Activated T-cell treated with anti-CD3 and anti-CD28 coated beads, Interleukin-2, amount 50 U/mL, for 72 hours (primary cell): ENCODE results near the gene PAX3. TPM values are rescaled to one million over a fixed set of nuclear protein-coding genes. Genes with fewer than 3 reads are reported as not detected.

Source experiments
- ATAC-seq, 2 donors: fragments of 150-1000 bp; cut with Tn5 transposase; replicated peaks in 1 of 2; 2 replicates each; pipeline ENCODE4 v1.10.0; 2021; ENCODE audit warnings: moderate library complexity in 2 of 2, mild to moderate bottlenecking in 1 of 2
- DNase-seq, 2 donors: peaks; one replicate each; pipeline ENCODE4 v3.0.0; 2021 to 2022; ENCODE audit warnings: mixed read lengths in 1 of 2
- H3K27ac Mint-ChIP-seq: one replicate; pipeline ENCODE4 v1.8.0; 2022; ENCODE audit warnings: mild to moderate bottlenecking, moderate library complexity, mixed read lengths
- H3K27me3 Mint-ChIP-seq: one replicate; pipeline ENCODE4 v1.8.0; 2022; ENCODE audit warnings: low read depth, mixed read lengths
- H3K36me3 Mint-ChIP-seq, 2 donors: one replicate each; pipeline ENCODE4 v1.8.0; 2022; ENCODE audit warnings: mixed read lengths in 2 of 2, mild to moderate bottlenecking in 1 of 2; ENCODE audit not compliant: insufficient read depth in 2 of 2
- H3K4me1 Mint-ChIP-seq: one replicate; pipeline ENCODE4 v1.8.0; 2022; ENCODE audit warnings: low read depth, mixed read lengths
- H3K4me3 Mint-ChIP-seq, 2 donors: one replicate each; pipeline ENCODE4 v1.8.0; 2022; ENCODE audit warnings: mild to moderate bottlenecking in 2 of 2, mixed read lengths in 2 of 2, moderate library complexity in 2 of 2
- H3K9me3 Mint-ChIP-seq, 2 donors: one replicate each; pipeline ENCODE4 v1.8.0; 2022; ENCODE audit warnings: mixed read lengths in 2 of 2
- total RNA-seq, 2 donors: library from RNA; stranded (reverse); gene quantifications; one replicate each; pipeline ENCODE4 v1.2.3, GENCODE V29; 2022

The PAX3 gene
- not detected for total RNA-seq

DNA sequence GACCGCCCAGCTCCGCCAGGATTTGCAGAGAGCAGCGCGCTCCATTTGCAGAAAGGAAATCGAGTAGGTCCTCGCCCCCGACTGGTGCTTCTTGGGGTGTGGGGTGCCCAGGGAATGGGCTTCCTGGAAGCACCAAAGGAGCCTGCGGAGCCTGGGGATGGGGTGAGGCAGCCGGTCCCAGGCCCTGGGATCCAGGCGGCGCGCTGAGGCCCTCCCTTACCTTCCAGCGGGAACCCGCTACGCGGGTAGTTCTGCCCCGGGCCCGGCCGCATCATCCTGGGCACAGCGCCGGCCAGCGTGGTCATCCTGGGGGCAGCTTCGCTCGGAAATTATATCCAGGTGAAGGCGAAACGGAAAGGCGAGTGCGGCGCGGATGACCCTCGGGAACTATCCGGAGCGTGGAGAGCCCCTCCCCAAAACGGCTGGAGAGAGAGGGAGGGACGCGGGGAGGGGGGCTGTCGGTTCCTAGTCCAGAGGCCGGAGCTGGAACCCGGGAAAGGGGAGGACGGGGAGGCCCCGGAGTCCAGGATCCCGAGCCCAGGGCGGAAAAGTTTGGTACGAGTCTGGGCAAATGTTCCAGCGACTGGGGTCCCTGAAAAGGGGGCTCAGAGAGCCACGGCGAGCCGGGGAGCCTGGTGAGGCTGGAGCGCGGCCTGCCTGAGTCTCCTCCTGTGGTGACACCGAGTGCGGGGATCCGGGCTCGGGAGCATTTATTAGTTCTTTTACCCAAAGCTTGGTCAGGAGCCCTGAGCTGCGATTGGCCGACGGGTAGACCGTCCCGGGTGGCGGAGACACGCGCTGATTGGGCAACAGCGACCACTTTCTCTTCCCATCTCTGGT lies at the start of gene PAX3:
Gene PAX3 (minus strand): TSS at position 688 of the 840 bp plus-strand sequence. CDS start 383 bp downstream, at position 305.
- H3K4me3 Mint-ChIP-seq: peak within 1 kb of the TSS; percentile 45 to 60

DNA sequence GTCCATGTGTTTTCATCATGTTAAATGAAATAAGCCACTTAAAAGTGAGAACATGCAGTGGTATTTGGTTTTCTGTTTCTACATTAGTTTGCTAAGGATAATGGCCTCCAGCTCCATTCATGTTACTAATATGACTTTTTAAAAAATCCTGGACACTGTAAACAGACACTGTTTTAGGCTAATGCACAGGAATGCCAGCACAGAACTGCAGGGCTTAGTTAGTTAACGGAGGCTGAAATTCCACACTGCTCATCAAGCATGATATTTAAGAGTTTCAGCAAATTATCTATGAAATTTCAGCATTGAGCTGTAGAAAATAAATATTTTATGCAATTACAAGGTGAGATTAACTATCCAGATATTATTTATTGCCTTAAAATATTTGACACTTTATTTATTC lies 42.5 kb upstream of the PAX3 start:
- Mint-ChIP-seq H3K36me3 (no peaks in the 10 kb centered on the region), H3K27ac (no peak overlapping the region)
- ATAC-seq: no peak

More for the DNA sequence above, at the start of gene PAX3:
- Mint-ChIP-seq H3K27ac (peak within 1 kb of the TSS; percentile 29), H3K9me3 (peaks cover 4 to 6% of the 10 kb centered on the region in 2 donors), H3K36me3 (peaks cover 10 to 14% of the 10 kb centered on the region in 2 donors), H3K27me3 (peaks cover 98% of the 10 kb centered on the region), H3K4me1 (peaks cover 56% of the 10 kb centered on the region)
- DNase-seq: no peak
- ATAC-seq: no peak

DNA sequence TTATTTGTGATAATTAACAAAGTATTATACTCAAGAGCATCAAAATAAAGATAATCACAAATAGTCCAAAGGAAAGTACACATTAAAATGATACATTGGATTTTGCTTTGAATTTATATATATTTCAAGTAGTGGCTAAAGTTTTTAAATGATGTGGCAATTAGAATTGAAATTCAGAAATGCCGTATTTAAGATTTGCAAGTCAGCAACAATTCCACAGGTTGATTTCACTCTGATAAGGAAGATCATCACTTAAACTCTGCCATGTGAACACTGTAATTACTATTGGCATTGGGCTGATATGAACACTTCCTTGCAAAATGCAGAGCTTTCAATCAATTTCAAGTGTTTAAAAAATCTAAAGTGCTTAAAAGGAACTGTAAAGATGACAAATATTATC lies 39.6 kb upstream of the PAX3 start:
- DNase-seq (no peak), ATAC-seq (no peak)
- no peaks in the 10 kb centered on the region for H3K27me3 Mint-ChIP-seq
- H3K27ac Mint-ChIP-seq: no peak overlapping the region
- peaks cover 0 to 2% of the 10 kb centered on the region in 2 donors for H3K36me3 Mint-ChIP-seq
- no peaks in the 10 kb centered on the region for H3K4me1 Mint-ChIP-seq
- no peak overlapping the region for H3K4me3 Mint-ChIP-seq
- H3K9me3 Mint-ChIP-seq: peaks cover 2 to 6% of the 10 kb centered on the region in 2 donors

More for the DNA sequence above, 42.5 kb upstream of the PAX3 start:
- H3K9me3 Mint-ChIP-seq: no peaks in the 10 kb centered on the region
- no peak for DNase-seq
- no peaks in the 10 kb centered on the region for H3K27me3 Mint-ChIP-seq
- H3K4me3 Mint-ChIP-seq: no peak overlapping the region
- no peaks in the 10 kb centered on the region for H3K4me1 Mint-ChIP-seq

DNA sequence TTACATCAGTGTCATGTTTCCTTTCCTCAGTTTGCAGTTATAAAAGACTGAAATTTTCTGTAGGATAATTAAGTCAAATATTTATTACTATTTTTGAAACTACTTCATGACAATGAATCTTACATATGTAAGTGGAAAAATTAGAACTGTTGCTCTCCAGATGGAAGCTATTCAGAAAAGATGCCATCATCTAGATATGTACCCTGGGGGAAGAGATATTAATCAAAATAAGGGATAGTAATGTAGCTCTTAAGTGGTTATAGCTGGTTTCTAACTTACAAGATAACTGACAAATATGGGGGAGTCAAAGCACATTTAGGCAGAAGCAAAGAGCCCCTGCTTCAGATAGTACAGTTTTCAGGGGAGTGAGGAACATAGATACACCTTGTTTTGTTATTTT lies 38.1 kb upstream of the PAX3 start:
- ATAC-seq (no peak), DNase-seq (no peak)
- Mint-ChIP-seq H3K27me3 (no peaks in the 10 kb centered on the region), H3K27ac (no peak overlapping the region), H3K9me3 (peaks cover 5 to 8% of the 10 kb centered on the region in 2 donors), H3K4me1 (no peaks in the 10 kb centered on the region), H3K36me3 (peaks cover 0 to 4% of the 10 kb centered on the region in 2 donors), H3K4me3 (no peak overlapping the region)

DNA sequence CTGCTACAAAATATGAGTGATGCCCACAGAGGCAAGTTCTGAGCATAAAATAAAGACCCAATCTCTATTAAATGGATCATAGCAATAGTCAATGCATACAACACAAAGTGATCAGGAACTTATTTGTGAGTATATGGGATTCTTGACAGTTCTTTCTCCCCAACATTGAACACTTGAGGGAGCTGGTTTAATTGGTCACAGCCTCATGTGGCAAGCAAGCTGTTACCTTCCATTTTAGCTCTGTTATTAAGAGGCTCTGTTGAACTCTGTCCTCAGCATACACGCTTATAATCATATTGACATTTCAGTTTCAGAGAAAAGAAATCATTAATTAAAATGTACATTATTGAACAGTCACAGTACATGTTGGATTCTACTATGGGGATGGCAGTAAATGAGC lies 37.6 kb upstream of the PAX3 start:
- Mint-ChIP-seq H3K9me3 (peaks cover 5 to 8% of the 10 kb centered on the region in 2 donors), H3K4me3 (no peak overlapping the region), H3K36me3 (peaks cover 0 to 4% of the 10 kb centered on the region in 2 donors), H3K4me1 (no peaks in the 10 kb centered on the region), H3K27me3 (no peaks in the 10 kb centered on the region), H3K27ac (no peak overlapping the region)
- ATAC-seq: no peak
- DNase-seq: no peak

DNA sequence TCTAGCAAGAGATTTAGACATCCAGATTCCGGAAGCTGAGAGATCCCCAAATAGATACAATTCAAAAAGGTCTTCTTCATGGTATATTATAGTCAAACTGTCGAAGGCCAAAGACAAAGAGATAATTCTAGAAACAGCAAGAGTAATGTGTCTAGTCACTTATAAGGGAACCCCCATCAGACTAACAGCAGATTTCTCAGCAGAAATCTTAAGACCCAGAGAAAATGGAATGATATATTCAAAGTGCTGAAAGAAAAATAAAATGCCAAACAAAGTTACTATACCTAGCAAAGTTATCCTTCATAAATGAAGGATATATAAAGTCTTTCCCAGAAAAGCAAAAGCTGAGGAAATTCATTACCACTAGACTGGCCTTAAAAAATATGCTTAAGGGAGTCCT lies 36.1 kb upstream of the PAX3 start:
- H3K9me3 Mint-ChIP-seq: peaks cover 5 to 8% of the 10 kb centered on the region in 2 donors
- no peaks in the 10 kb centered on the region for H3K27me3 Mint-ChIP-seq
- H3K4me3 Mint-ChIP-seq: no peak overlapping the region
- peaks cover 2 to 4% of the 10 kb centered on the region in 2 donors for H3K36me3 Mint-ChIP-seq
- H3K4me1 Mint-ChIP-seq: no peaks in the 10 kb centered on the region
- DNase-seq: no peak
- no peak for ATAC-seq
- H3K27ac Mint-ChIP-seq: no peak overlapping the region

DNA sequence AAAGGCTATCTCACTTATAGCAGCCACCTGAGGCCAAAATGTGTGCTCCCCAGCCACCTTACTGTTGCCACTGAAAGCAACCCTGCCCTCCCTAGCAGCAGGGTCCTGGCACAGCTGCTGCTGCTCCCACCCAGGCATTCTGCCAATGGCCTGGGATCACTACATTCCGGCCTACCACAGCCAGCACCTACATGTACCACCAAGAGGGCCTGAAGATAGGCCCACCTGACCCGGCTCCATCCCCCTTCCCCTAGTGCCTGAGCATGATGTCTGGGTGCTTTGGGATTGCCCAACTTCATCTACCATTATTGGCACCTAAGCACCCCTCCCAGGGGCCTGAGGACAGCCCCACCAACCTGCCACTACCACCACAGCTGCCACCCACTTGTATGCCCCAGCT lies 34.6 kb upstream of the PAX3 start:
- Mint-ChIP-seq H3K4me3 (no peak overlapping the region), H3K9me3 (peaks cover 5 to 12% of the 10 kb centered on the region in 2 donors), H3K4me1 (no peaks in the 10 kb centered on the region), H3K27ac (no peak overlapping the region), H3K36me3 (peaks cover 3 to 4% of the 10 kb centered on the region in 2 donors), H3K27me3 (peaks cover 3% of the 10 kb centered on the region)
- DNase-seq (no peak), ATAC-seq (no peak)

DNA sequence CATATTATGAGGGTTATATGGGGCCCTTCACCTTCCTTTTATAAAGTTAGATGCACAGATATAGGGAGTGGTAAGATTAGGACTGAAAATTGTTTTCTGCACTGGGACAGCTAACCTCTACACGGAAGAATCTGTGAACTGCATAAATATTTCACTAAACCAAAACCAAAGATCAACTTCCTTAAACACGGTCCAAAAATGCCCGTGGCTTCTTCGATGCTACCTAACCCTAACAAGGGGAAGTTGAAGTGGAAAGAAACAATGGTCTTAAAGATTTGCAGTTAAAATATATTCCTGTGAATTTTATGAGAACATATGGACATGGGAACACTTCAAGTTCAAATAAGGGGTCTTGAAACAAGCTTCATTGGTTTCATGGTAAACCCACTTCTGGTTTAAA lies 33.3 kb upstream of the PAX3 start:
- Mint-ChIP-seq H3K4me3 (no peak overlapping the region), H3K27ac (no peak overlapping the region), H3K9me3 (peaks cover 5 to 12% of the 10 kb centered on the region in 2 donors), H3K27me3 (peaks cover 5% of the 10 kb centered on the region), H3K4me1 (no peaks in the 10 kb centered on the region), H3K36me3 (peaks cover 3 to 4% of the 10 kb centered on the region in 2 donors)
- ATAC-seq (no peak), DNase-seq (no peak)

DNA sequence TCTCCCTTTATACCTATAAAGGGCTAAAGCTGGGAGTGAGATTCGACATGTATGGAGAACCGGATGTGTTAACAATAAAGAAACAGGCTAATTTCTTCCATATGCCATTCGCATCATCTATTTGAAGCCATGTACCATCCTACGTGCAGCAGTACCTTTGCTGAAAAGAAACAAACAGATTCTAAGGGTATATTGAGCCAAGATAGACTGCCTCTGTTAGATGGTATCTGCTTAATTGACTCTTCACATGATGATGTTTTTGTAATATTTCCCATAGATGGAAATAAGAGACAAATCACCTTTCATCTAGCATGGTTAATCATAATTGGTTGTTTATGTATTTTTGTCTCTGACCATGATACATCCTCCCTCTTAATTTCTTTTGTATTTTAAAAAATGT lies 32.1 kb upstream of the PAX3 start:
- peaks cover 5 to 12% of the 10 kb centered on the region in 2 donors for H3K9me3 Mint-ChIP-seq
- ATAC-seq (no peak), DNase-seq (no peak)
- no peaks in the 10 kb centered on the region for H3K4me1 Mint-ChIP-seq
- peaks cover 5% of the 10 kb centered on the region for H3K27me3 Mint-ChIP-seq
- peaks cover 3 to 4% of the 10 kb centered on the region in 2 donors for H3K36me3 Mint-ChIP-seq
- no peak overlapping the region for H3K4me3 Mint-ChIP-seq
- H3K27ac Mint-ChIP-seq: no peak overlapping the region

DNA sequence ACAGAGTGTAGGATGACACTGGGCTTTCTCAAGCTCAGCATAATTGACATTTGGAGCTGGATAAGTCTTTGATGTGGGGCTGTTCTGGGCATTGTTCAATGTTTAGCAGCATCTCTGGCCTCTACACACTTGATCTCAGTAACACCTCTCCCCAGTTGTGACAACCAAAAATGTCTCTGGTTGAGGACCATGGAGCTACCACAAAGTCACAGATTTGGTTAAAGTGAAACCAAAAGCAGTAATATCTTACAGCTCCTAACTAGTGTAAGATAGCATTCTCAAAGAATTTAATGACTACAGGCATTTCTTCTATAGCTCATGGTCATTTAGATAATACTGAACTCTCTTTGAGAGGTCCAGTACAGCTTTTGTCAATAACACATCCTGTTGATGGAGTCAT lies 23.4 kb upstream of the PAX3 start:
- H3K27ac Mint-ChIP-seq: no peak overlapping the region
- peaks cover 5% of the 10 kb centered on the region for H3K4me1 Mint-ChIP-seq
- no peak for ATAC-seq
- H3K9me3 Mint-ChIP-seq: peaks cover 0 to 1% of the 10 kb centered on the region in 2 donors
- DNase-seq: no peak
- peaks cover 48% of the 10 kb centered on the region for H3K27me3 Mint-ChIP-seq
- no peak overlapping the region for H3K4me3 Mint-ChIP-seq
- H3K36me3 Mint-ChIP-seq: no peaks in the 10 kb centered on the region

DNA sequence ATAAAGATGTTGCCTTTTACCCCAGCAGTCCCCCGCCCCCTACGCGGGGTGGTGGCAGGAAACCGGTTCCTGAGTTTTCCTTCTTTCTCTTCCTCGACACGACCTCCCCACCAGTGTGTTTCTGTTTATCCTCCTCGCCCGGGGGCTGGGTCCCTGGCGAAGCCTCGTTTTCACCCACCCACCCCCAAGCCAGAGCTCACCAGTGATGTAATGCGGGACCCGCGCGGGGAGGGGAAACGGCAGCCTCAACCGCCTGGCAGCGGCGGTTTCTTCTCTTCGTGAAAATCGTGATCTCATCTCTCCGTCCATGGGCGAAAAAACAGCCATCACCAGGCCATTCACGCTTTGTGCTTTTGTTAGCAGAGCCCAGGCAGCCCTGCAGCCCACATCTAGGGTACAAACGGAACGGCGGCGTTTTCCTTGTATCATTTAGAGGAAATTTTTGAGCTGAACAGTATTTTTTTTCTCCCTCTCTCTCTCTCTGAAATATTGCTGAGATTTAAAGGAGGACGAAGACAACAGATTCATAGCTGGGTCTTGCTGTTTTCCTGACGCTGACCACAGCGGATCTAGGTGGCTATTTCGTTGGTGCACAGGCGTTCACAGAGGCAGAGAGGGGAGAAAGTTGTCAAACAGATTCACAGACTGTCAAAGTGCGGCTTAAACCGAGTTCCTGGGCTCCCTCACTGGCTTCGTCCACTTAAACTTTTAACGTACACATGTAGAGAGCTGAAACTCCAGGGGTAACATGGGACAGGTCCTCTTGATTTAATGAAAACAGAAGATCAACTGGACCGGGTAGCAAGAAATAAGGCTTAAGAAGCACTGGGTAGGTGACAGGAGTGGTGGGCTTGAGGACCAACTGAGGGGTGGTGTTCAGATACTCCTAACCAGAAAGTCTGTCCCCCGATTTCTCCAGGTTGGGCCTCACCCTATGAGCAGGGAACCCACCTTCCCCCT lies 21.9 kb upstream of the PAX3 start:
- Mint-ChIP-seq H3K27ac (no peak overlapping the region), H3K27me3 (peaks cover 61% of the 10 kb centered on the region), H3K9me3 (peaks cover 0 to 1% of the 10 kb centered on the region in 2 donors), H3K4me3 (peak overlapping the region; percentile 66 to 76), H3K4me1 (peaks cover 5% of the 10 kb centered on the region), H3K36me3 (no peaks in the 10 kb centered on the region)
- DNase-seq: no peak
- no peak for ATAC-seq

DNA sequence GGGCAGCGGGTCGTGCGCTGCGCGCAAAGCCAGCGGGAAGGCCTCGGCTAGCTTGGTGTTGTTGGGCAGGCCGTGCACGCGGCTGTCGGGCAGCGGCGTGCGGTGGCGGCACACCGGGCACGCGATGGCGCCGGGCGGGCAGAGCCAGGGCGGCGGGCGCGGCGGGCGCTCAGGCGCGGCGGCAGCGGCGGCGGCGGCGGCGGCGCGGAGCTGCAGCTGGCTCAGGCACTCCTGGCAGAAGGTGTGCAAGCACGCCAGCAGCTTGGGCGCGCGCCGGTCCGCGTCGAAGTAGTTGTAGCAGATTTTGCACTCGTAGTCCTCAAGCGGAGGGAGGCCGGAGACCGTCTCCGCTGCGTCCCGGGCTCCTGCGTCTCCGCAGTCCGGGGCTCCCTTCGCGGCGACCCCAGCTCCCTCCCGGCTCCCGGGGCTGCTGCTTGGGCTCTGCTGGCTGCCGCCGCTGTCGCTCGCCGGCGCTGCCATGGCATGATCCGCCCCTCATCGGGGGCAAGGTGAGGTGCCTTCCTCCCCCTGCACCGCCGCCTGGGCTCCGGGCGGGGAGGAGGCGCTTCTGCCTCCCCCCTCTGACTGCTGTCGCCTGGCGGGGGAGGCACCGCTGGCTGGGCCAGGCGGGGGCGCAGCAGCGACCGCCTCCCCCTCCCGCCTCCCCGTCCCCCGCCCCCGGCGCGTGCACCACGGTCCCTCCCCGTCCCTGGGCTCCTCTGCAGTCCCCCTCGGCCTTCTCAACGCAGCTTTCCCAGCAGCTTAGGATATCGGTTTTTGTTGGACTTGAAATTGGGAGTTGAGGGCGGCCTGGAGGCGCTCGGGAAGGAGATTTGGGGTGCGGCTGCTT lies 21.0 kb upstream of the PAX3 start:
- Mint-ChIP-seq H3K4me3 (peak overlapping the region; percentile 66 to 76), H3K9me3 (no peaks in the 10 kb centered on the region), H3K4me1 (peaks cover 5% of the 10 kb centered on the region), H3K27ac (no peak overlapping the region), H3K36me3 (no peaks in the 10 kb centered on the region), H3K27me3 (peaks cover 61% of the 10 kb centered on the region)
- ATAC-seq (peak; percentile 54 to 56), DNase-seq (no peak)
